GM12872 (cell line): Measurements from ENCODE around the gene ATG13.

Experiments used
- CTCF ChIP-seq: IDR thresholded peaks from 3 replicates; pipeline ENCODE4 v1.5.1; 2011; ENCODE audit warnings: low read depth, mild to moderate bottlenecking, low read length, moderate library complexity; ENCODE audit not compliant: insufficient read depth

Gene ATG13

GRCh38 chr11:46686886-46687795 is 69.8 kb downstream of the ATG13 start:
- TF ChIP-seq CTCF: no peak

- no peak for TF ChIP-seq CTCF
Observed at GRCh38 chr11:46690702-46691101, 73.3 kb downstream of the ATG13 start.

GRCh38 chr11:46692450-46692849 is 75.1 kb downstream of the ATG13 start:
- TF ChIP-seq CTCF: no peak

- no peak for TF ChIP-seq CTCF
Observed at GRCh38 chr11:46693597-46694012, 76.3 kb downstream of the ATG13 start.

GRCh38 chr11:46694072-46694471 is 76.7 kb downstream of the ATG13 start:
- no peak for TF ChIP-seq CTCF

- no peak for TF ChIP-seq CTCF
Observed at GRCh38 chr11:46694607-46695006, 77.3 kb downstream of the ATG13 start.

GRCh38 chr11:46695345-46696211 is 78.2 kb downstream of the ATG13 start:
- TF ChIP-seq CTCF: no peak
